GM15510 (cell line): ENCODE results near the gene BNC2.

Source experiments
- POLR2A ChIP-seq: IDR thresholded peaks from 3 replicates; pipeline ENCODE4 v1.6.1; 2011; ENCODE audit warnings: borderline replicate concordance; ENCODE audit not compliant: insufficient read length; ENCODE audit errors: extremely low read depth

BNC2 gene

GRCh38 chr9:16873126-16873802 lies 2.8 kb upstream of the BNC2 start:
- no peak for TF ChIP-seq POLR2A

GRCh38 chr9:16871336-16872151 lies 1.1 kb upstream of the BNC2 start:
- no peak for TF ChIP-seq POLR2A

GRCh38 chr9:16869882-16870595 lies 431 bp downstream of the BNC2 start:
- TF ChIP-seq POLR2A: no peak

- no peak for TF ChIP-seq POLR2A
Observed at GRCh38 chr9:16869131-16869881, 1.2 kb downstream of the BNC2 start.

- no peak for TF ChIP-seq POLR2A
Observed at GRCh38 chr9:16868701-16869100, 1.8 kb downstream of the BNC2 start.

- no peak for TF ChIP-seq POLR2A
Observed at GRCh38 chr9:16867576-16868311, 2.7 kb downstream of the BNC2 start.

GRCh38 chr9:16866587-16866986 lies 3.9 kb downstream of the BNC2 start:
- no peak for TF ChIP-seq POLR2A

GRCh38 chr9:16864649-16865434 lies 5.6 kb downstream of the BNC2 start:
- no peak for TF ChIP-seq POLR2A

- TF ChIP-seq POLR2A: no peak
Observed at GRCh38 chr9:16848179-16848578, 22.3 kb downstream of the BNC2 start.

- TF ChIP-seq POLR2A: no peak
Observed at GRCh38 chr9:16846986-16847385, 23.5 kb downstream of the BNC2 start.

GRCh38 chr9:16846367-16846766 lies 24.1 kb downstream of the BNC2 start:
- no peak for TF ChIP-seq POLR2A

- TF ChIP-seq POLR2A: no peak
Observed at GRCh38 chr9:16834817-16835216, 35.7 kb downstream of the BNC2 start.

GRCh38 chr9:16833296-16833835 lies 37.1 kb downstream of the BNC2 start:
- TF ChIP-seq POLR2A: no peak
